Measurements from ENCODE around the gene SZRD1. TPM values are rescaled to one million over a fixed set of nuclear protein-coding genes. Genes with fewer than 3 reads are reported as not detected.

SZRD1 gene
- total RNA-seq, 1 experiment from 2014 or later, result 113 TPM

DNA sequence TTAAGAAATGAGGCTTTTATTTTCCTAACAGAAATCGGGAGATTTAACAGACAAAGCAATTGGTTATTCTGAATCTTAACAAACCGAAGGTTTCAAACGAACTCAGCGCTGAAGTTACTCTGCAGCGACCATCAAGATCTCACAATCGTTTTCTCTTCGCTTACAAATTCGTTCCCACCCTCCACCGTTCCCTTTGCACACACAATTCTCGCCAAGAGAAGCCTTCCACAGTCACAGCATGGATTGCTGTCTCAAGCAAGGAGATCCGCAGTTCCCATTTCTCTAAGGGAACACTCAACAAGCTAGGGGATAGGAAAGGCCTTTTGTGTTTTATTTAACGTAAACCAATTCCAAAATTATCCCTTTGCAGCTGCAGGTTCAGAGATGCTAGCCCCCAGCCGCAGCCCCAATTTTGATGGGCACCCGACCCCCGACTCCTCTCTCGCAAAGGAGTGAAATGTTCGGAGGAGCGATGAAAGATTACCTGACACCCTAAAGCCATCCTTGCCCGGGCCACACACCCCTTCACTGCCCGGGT lies 15.5 kb upstream of the SZRD1 start:
- POLR2A ChIA-PET, result interaction anchor here (0.7 to 1.6 kb wide), 2 partner anchors 17 to 144 kb away, joined by 3 read pairs; no protein-coding TSS in a partner anchor
- no peak; the same call in 1 of the 2 replicates for ATAC-seq
- no peaks in the 10 kb centered on the region for H3K27me3 Mint-ChIP-seq (ENCODE audit: low read depth)
- DNase-seq (ENCODE audit: low spot score), result no peak
- no peaks in the 10 kb centered on the region for H3K9me3 Mint-ChIP-seq
- peak overlapping the region; percentile 86 for H3K27ac Mint-ChIP-seq
- TF ChIP-seq, protein P1, sequence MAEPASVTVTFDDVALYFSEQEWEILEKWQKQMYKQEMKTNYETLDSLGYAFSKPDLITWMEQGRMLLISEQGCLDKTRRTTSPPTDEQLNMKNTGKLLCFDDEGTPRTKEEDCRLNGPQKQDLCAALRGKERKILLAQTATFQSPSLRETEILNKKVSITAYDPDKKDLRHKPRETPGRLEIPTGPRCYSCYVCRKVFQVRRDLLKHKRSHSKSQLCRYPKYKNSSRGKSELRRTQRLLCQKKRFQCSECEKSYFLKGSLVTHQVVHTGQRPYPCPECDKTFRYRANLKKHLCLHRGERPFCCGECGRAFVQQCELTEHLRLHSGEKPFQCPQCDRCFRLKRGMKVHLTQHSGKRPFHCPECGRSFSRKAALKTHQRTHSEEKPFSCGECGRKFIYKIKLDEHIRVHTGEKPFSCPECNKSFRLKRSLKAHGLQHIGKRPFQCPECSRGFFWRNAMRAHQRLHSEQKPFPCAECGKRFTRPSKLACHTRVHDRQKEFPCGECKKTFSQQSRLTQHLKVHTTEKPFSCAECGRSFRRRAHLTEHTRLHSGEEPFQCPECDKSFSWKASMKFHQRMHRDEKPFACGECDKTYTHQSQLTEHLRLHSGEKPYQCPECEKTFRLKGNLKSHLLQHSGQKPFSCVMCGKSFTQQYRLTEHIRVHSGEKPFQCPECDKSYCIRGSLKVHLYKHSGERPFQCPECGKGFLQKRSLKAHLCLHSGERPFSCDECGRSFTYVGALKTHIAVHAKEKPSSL (CRISPR knock-in tag; conservative IDR thresholded peaks at IDR 0.05), result no peak
- TF ChIP-seq, protein P2, sequence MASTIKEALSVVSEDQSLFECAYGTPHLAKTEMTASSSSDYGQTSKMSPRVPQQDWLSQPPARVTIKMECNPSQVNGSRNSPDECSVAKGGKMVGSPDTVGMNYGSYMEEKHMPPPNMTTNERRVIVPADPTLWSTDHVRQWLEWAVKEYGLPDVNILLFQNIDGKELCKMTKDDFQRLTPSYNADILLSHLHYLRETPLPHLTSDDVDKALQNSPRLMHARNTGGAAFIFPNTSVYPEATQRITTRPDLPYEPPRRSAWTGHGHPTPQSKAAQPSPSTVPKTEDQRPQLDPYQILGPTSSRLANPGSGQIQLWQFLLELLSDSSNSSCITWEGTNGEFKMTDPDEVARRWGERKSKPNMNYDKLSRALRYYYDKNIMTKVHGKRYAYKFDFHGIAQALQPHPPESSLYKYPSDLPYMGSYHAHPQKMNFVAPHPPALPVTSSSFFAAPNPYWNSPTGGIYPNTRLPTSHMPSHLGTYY (CRISPR knock-in tag; IDR thresholded peaks at IDR 0.05), result no peak
- TF ChIP-seq, protein P3, sequence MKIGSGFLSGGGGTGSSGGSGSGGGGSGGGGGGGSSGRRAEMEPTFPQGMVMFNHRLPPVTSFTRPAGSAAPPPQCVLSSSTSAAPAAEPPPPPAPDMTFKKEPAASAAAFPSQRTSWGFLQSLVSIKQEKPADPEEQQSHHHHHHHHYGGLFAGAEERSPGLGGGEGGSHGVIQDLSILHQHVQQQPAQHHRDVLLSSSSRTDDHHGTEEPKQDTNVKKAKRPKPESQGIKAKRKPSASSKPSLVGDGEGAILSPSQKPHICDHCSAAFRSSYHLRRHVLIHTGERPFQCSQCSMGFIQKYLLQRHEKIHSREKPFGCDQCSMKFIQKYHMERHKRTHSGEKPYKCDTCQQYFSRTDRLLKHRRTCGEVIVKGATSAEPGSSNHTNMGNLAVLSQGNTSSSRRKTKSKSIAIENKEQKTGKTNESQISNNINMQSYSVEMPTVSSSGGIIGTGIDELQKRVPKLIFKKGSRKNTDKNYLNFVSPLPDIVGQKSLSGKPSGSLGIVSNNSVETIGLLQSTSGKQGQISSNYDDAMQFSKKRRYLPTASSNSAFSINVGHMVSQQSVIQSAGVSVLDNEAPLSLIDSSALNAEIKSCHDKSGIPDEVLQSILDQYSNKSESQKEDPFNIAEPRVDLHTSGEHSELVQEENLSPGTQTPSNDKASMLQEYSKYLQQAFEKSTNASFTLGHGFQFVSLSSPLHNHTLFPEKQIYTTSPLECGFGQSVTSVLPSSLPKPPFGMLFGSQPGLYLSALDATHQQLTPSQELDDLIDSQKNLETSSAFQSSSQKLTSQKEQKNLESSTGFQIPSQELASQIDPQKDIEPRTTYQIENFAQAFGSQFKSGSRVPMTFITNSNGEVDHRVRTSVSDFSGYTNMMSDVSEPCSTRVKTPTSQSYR (CRISPR knock-in tag; IDR thresholded peaks at IDR 0.05), result no peak
- no peak for TF ChIP-seq IRF2 (CRISPR knock-in tag; IDR thresholded peaks at IDR 0.05; ENCODE audit: borderline replicate concordance, low read depth)
- no peak for TF ChIP-seq SOX15 (CRISPR knock-in tag; IDR thresholded peaks at IDR 0.05)
- no peak for TF ChIP-seq USF1 (CRISPR knock-in tag; IDR thresholded peaks at IDR 0.05)
- no peak for TF ChIP-seq ZNF671 (CRISPR knock-in tag; IDR thresholded peaks at IDR 0.05)
- no peak for TF ChIP-seq CREM (CRISPR knock-in tag; IDR thresholded peaks at IDR 0.05)
- no peak for TF ChIP-seq STAT6 (CRISPR knock-in tag; conservative IDR thresholded peaks at IDR 0.05; ENCODE audit: low read depth)
- TF ChIP-seq, protein P4, sequence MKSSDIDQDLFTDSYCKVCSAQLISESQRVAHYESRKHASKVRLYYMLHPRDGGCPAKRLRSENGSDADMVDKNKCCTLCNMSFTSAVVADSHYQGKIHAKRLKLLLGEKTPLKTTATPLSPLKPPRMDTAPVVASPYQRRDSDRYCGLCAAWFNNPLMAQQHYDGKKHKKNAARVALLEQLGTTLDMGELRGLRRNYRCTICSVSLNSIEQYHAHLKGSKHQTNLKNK (CRISPR knock-in tag; IDR thresholded peaks at IDR 0.05), result no peak
- TF ChIP-seq ZNF317 (CRISPR knock-in tag; IDR thresholded peaks at IDR 0.05; ENCODE audit: borderline replicate concordance, low read depth), result no peak
- no peak for TF ChIP-seq CREB1 (CRISPR knock-in tag; IDR thresholded peaks at IDR 0.05)
- TF ChIP-seq ESRRA (CRISPR knock-in tag; IDR thresholded peaks at IDR 0.05; ENCODE audit: borderline replicate concordance), result no peak
- TF ChIP-seq GTF2I (CRISPR knock-in tag; conservative IDR thresholded peaks at IDR 0.05), result no peak
- TF ChIP-seq PRDM15 (CRISPR knock-in tag; IDR thresholded peaks at IDR 0.05), result no peak
- TF ChIP-seq ZNF532 (CRISPR knock-in tag; IDR thresholded peaks at IDR 0.05; ENCODE audit: borderline replicate concordance), result no peak
- TF ChIP-seq HMGA2 (CRISPR knock-in tag; IDR thresholded peaks at IDR 0.05), result no peak
- no peak for TF ChIP-seq FOXP1 (CRISPR knock-in tag; IDR thresholded peaks at IDR 0.05; ENCODE audit: borderline replicate concordance)
- H3K4me3 Mint-ChIP-seq, result peak overlapping the region; percentile 95
- H3K4me1 Mint-ChIP-seq, result peaks cover 21% of the 10 kb centered on the region
- CTCF ChIA-PET, result interaction anchor here (0.6 to 4.6 kb wide), 5 partner anchors 12 to 89 kb away, joined by 3 to 61 read pairs (median 4); partner anchors contain the start of gene NECAP2
- H3K36me3 Mint-ChIP-seq, result no peaks in the 10 kb centered on the region

Data from WTC11 (cell line).